Right lobe of liver (tissue), 6 donors: ENCODE results near the gene OR13C9. TPM values are rescaled to one million over a fixed set of nuclear protein-coding genes. Genes with fewer than 3 reads are reported as not detected.
"Not testable (repeated sequence)": the region's sequence is repeated elsewhere in the genome, so short reads cannot be mapped to it uniquely, and the experiment has no call there.

Source experiments
- ATAC-seq, 4 donors: fragments of 200-7000 bp; cut with Tn5 transposase; one replicate each; pipeline ENCODE4 v1.9.1; 2020; ENCODE audit warnings: mild to moderate bottlenecking in 4 of 4, moderate library complexity in 4 of 4
- DNase-seq, 3 donors: peaks; one replicate each; pipeline ENCODE4 v3.0.0-alpha.2; 2020
- H3K27ac ChIP-seq, 3 donors: fragments of 200-600 bp; one replicate each; pipeline ENCODE4 v1.8.0; 2022
- H3K27me3 ChIP-seq, 2 donors: fragments of 200-600 bp; one replicate each; pipeline ENCODE4 v1.8.0; 2022
- H3K36me3 ChIP-seq, 4 donors: fragments of 200-600 bp; sonication (generic) in 1 of 4; one replicate each; pipeline versions ENCODE4 v1.5.1 to v1.8.0; 2017 to 2022; ENCODE audit warnings: control low read depth in 1 of 4
- H3K4me1 ChIP-seq, 4 donors: fragments of 200-600 bp; sonication (generic) in 1 of 4; one replicate each; pipeline versions ENCODE4 v1.5.1 to v1.8.0; 2017 to 2022; ENCODE audit warnings: control low read depth in 1 of 4
- H3K4me3 ChIP-seq, 3 donors: fragments of 200-600 bp; one replicate each; pipeline ENCODE4 v1.8.0; 2022
- H3K9me3 ChIP-seq, 4 donors: fragments of 200-600 bp; sonication (generic) in 1 of 4; one replicate each; pipeline versions ENCODE4 v1.5.1 to v1.8.0; 2017 to 2022; ENCODE audit warnings: control low read depth in 1 of 4
- POLR2A ChIP-seq: fragments of 450-650 bp; IDR thresholded peaks from one replicate; pipeline ENCODE4 v1.6.1; 2017; ENCODE audit warnings: antibody characterized with exemption, mild to moderate bottlenecking
- WGBS: methylation state at CpG from one replicate; pipeline ENCODE4 v1.1.6; 2018; ENCODE audit warnings: low coverage, low lambda C conversion rate; ENCODE audit not compliant: insufficient coverage; ENCODE audit errors: missing lambda C conversion rate; 5-methylcytosine and 5-hydroxymethylcytosine counted together
- intact Hi-C, 2 donors: fragments of 100-400 bp; cut with DNase I; formaldehyde crosslinking; loops; one replicate each; pipeline versions ENCODE4 v1.11.2 to v1.14.1; 2022
- total RNA-seq, 6 experiments: library from RNA; depleted of rRNA in 2 of 6; stranded (reverse); fragments of >200 nt in 2 of 6; fragmentation: NEBNext Ultra II Directional in 3 of 6; extraction: Animal tissue kit (Norgen Biotek cat#: 25700) in 3 of 6; gene quantifications; one replicate each; pipeline versions ENCODE4 v1.1.0 to v1.2.4, GENCODE V29; 2016 to 2023
- TF ChIP-seq, protein P1 (sequence below), 4 donors: fragments of 200-600 bp in 3 of 4; fragments of 450-650 bp in 1 of 4; IDR thresholded peaks; one replicate each; pipeline versions ENCODE4 v1.5.1 to v1.8.0; 2016 to 2022; ENCODE audit warnings: antibody characterized with exemption in 4 of 4, mild to moderate bottlenecking in 2 of 4
- donor health status: DM: no; HTN: yes; CAD: no.
- donor health status: DM: no; HTN: no; CAD: no.
- donor health status: DM: no; HTN: no; CAD: no.
- donor health status: DM: no; HTN: yes; CAD: no.
- donor health status: DM: no; HTN: yes; CAD: no.

Gene OR13C9
- total RNA-seq, 6 experiments from 2014 or later, result 0.29 TPM; not detected in 5

DNA sequence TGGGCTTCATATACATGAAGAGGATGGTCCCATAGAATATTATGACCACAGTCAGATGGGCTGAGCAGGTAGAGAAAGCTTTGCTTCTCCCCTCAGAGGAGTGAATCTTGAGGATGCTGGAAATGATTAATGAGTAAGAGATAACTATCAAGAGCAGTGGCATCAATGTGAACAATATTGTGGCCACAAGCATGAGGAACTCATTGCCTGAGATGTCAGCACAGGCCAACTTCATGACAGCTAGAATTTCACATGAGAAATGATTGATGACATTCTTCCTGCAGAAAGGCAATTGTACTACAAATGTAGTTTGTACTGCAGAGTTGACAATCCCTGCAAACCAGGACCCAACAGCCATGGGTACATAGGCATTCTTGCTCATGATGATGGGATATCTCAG is 586 bp downstream of the OR13C9 start:
- DNase-seq, result no peak
- intact Hi-C loops, result no loop called here
- no peak for ATAC-seq
- Histone ChIP-seq H3K9me3 (no peaks in the 10 kb centered on the region), H3K36me3 (no peaks in the 10 kb centered on the region), H3K4me1 (no peaks in the 10 kb centered on the region), H3K27me3 (no peaks in the 10 kb centered on the region), H3K27ac (no peak overlapping the region), H3K4me3 (no peak overlapping the region)
- TF ChIP-seq POLR2A, result no peak
- TF ChIP-seq, protein P1, sequence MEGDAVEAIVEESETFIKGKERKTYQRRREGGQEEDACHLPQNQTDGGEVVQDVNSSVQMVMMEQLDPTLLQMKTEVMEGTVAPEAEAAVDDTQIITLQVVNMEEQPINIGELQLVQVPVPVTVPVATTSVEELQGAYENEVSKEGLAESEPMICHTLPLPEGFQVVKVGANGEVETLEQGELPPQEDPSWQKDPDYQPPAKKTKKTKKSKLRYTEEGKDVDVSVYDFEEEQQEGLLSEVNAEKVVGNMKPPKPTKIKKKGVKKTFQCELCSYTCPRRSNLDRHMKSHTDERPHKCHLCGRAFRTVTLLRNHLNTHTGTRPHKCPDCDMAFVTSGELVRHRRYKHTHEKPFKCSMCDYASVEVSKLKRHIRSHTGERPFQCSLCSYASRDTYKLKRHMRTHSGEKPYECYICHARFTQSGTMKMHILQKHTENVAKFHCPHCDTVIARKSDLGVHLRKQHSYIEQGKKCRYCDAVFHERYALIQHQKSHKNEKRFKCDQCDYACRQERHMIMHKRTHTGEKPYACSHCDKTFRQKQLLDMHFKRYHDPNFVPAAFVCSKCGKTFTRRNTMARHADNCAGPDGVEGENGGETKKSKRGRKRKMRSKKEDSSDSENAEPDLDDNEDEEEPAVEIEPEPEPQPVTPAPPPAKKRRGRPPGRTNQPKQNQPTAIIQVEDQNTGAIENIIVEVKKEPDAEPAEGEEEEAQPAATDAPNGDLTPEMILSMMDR (IDR thresholded peaks at IDR 0.05), result no peak

DNA sequence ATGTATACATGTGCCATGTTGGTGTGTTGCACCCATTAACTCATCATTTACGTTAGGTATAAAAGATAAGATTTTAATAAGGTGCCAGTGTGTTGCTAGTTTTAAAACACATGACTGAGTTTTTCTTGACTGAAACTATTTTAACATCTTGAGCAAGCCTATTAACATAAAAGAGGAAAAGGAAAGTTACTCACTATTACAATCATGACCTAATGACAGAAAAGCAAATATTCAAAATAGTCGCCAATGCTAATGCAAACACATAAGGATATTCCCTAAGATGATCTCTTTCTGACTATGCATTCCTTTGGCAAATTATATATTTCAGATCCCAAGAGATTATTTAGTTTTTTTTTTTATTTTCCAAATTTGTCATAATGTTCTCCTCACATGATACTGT is 6.8 kb downstream of the OR13C9 start:
- H3K27me3 ChIP-seq, result no peaks in the 10 kb centered on the region
- H3K9me3 ChIP-seq, result no peaks in the 10 kb centered on the region
- no peaks in the 10 kb centered on the region for H3K36me3 ChIP-seq
- no peak for DNase-seq
- H3K4me1 ChIP-seq, result no peaks in the 10 kb centered on the region
- H3K27ac ChIP-seq, result no peak overlapping the region
- no peak for ATAC-seq
- intact Hi-C loops, result no loop called here
- 71% methylated on average over 2 of the region's 2 CpGs for WGBS
- no peak overlapping the region for H3K4me3 ChIP-seq
- TF ChIP-seq POLR2A, result no peak
- TF ChIP-seq, protein P1 (IDR thresholded peaks at IDR 0.05), result no peak

DNA sequence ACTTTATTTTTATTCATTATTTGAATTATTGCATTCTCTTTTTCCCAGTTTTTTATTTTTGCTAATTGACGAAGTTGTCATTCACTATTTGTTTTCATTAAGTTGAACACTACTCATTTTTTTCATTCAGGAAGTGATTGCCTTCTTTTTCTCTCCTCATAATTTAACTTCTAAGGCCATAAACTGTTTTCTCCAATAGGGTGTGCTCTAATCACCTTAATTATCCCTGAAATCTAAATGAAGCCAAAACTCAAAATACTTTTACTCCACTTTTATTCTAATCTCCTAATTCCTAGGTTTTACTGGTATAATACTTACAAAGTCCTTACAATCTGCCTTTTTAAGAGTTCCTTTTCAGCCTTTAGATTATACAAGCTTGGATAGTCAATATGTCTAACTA is 9.7 kb downstream of the OR13C9 start:
- intact Hi-C loops, result no loop called here
- Histone ChIP-seq H3K27ac (no peak overlapping the region), H3K27me3 (no peaks in the 10 kb centered on the region), H3K9me3 (no peaks in the 10 kb centered on the region), H3K36me3 (no peaks in the 10 kb centered on the region), H3K4me1 (no peaks in the 10 kb centered on the region), H3K4me3 (no peak overlapping the region)
- 28% methylated on average over 1 of the region's 1 CpG for WGBS
- TF ChIP-seq, protein P1 (IDR thresholded peaks at IDR 0.05), result peak in 2 of 4 donors; percentile 32 to 45
- TF ChIP-seq POLR2A, result no peak
- no peak for DNase-seq
- no peak for ATAC-seq

DNA sequence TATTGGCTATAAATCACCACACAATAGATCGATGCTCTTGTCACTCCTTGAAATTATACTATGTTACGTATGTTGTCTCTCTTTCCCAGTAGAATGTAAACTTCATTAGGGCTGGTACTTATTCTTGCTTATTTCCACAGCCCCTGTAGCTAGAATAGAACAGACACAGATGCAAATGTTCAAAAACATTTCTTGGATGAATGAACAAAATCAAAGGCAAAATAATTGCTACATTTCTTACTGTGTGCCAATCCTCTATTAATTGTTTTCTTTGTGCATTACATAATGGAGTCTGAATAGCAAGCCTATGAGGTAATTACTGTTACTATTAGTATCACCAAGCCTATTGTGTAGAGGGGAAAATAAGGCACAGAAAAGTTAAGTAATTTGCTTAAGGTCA is 11.9 kb downstream of the OR13C9 start:
- 81% methylated on average over 2 of the region's 2 CpGs for WGBS
- no peak for ATAC-seq
- Histone ChIP-seq H3K27ac (no peak overlapping the region), H3K4me1 (no peaks in the 10 kb centered on the region), H3K27me3 (no peaks in the 10 kb centered on the region), H3K9me3 (no peaks in the 10 kb centered on the region), H3K4me3 (no peak overlapping the region), H3K36me3 (no peaks in the 10 kb centered on the region)
- DNase-seq, result no peak
- intact Hi-C loops, result no loop called here
- no peak for TF ChIP-seq POLR2A
- TF ChIP-seq, protein P1 (IDR thresholded peaks at IDR 0.05), result no peak

DNA sequence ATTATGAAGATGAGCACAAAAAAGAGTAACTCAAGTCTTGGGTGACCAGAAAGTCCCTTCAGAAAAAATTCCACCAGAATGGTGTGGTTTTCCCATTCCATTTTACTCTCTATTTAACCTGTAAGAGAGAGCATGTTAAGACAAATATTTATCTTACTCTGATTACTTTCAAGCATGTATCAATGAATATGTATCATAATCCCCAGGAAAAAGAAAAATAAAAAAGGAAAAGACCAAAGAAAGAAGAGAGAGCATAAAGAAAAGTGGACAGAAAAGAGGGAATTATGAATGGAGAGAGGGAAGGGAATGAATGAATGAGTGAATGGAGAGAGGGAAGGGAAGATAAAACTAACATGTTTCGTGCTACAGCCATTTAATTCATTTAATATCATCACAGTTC is 12.5 kb downstream of the OR13C9 start, which contains the start of gene OR13C2:
OR13C2 (minus strand) TSS at position 101 of the 400 bp plus-strand sequence; CDS start at position 101, 0 bp downstream.
- 67% methylated on average over 1 of the region's 1 CpG for WGBS
- H3K9me3 ChIP-seq, H3K27me3 ChIP-seq, ATAC-seq, H3K4me1 ChIP-seq, DNase-seq, H3K4me3 ChIP-seq, H3K36me3 ChIP-seq, intact Hi-C loops, H3K27ac ChIP-seq: not testable (repeated sequence)
